GM12878 (cell line): ENCODE results near the gene MVB12B. TPM values are rescaled to one million over a fixed set of nuclear protein-coding genes. Genes with fewer than 3 reads are reported as not detected.

Experiments used
- ATAC-seq: fragments of 200-7000 bp; cut with Tn5 transposase; 3 replicates; pipeline ENCODE4 v1.9.1; 2020; ENCODE audit warnings: mild to moderate bottlenecking, moderate library complexity
- BruUV-seq: library from RNA; stranded (reverse); fragments of 400-500 nt; replicated peaks from 2 replicates; lab custom pipeline; 2021; lab: Mats Ljungman, UMichigan
- CTCF ChIA-PET: fragments of 300-600 bp; sonication (Branson Sonifier 250); formaldehyde crosslinking; extraction: SDS; loops from one replicate; lab custom pipeline; 2021; ENCODE audit warnings: inconsistent platforms; lab: Yijun Ruan, JAX
- POLR2A ChIA-PET: fragments of 350-600 bp; formaldehyde crosslinking; extraction: SDS; loops from one replicate; lab custom pipeline; 2021; ENCODE audit warnings: inconsistent platforms; lab: Charles Lee
- RAD21 ChIA-PET: fragments of 300-600 bp; sonication (Branson Sonifier 250); formaldehyde crosslinking; loops from one replicate; lab custom pipeline; 2023; ENCODE audit warnings: antibody characterized with exemption; ENCODE audit not compliant: unreplicated experiment; lab: Charles Lee
- SMC1A ChIA-PET: fragments of 300-600 bp; sonication (Branson Sonifier 250); formaldehyde crosslinking; loops from one replicate; lab custom pipeline; 2023; ENCODE audit not compliant: unreplicated experiment, uncharacterized antibody; lab: Charles Lee
- DNase-seq: peaks from one replicate; pipeline ENCODE4 v3.0.0-alpha.2; 2011; ENCODE audit warnings: low read depth, low spot score
- FAIRE-seq: peaks from 3 replicates; lab custom pipeline; 2011; peaks lifted over from hg19 to GRCh38; lab: Jason Lieb, UNC
- H2AFZ ChIP-seq: 2 replicates; pipeline ENCODE4 v1.6.0; 2011; ENCODE audit warnings: low read depth, low read length, control low read depth; ENCODE audit not compliant: control insufficient read depth
- H3K27ac ChIP-seq: 2 replicates; pipeline ENCODE4 v1.5.1; 2011; ENCODE audit warnings: control low read depth; ENCODE audit not compliant: control insufficient read depth, insufficient read depth
- H3K27me3 ChIP-seq, 2 experiments: replicated peaks in 1 of 2; 2 replicates each; pipeline versions ENCODE4 v1.6.0 to v1.6.1; 2011; ENCODE audit warnings: low read length in 1 of 2; ENCODE audit not compliant: control insufficient read depth in 2 of 2, insufficient read depth in 2 of 2
- H3K36me3 ChIP-seq, 2 experiments: 2 replicates each; pipeline ENCODE4 v1.5.1; 2011; ENCODE audit warnings: low read length in 1 of 2; ENCODE audit not compliant: control insufficient read depth in 2 of 2, insufficient read depth in 2 of 2
- H3K4me1 ChIP-seq: 2 replicates; pipeline ENCODE4 v1.6.1; 2011; ENCODE audit warnings: mild to moderate bottlenecking, low read length, moderate library complexity, mixed read lengths; ENCODE audit not compliant: control insufficient read depth, insufficient read depth
- H3K4me2 ChIP-seq: 2 replicates; pipeline ENCODE4 v1.6.0; 2011; ENCODE audit warnings: control low read depth; ENCODE audit not compliant: control insufficient read depth, insufficient read depth
- H3K4me3 ChIP-seq: fragments of 200-600 bp; sonication (generic); 2 replicates; pipeline ENCODE4 v1.5.1; 2016
- H3K79me2 ChIP-seq: 2 replicates; pipeline ENCODE4 v1.6.0; 2011; ENCODE audit warnings: low read length; ENCODE audit not compliant: control insufficient read depth, insufficient read depth
- H3K9ac ChIP-seq: 2 replicates; pipeline ENCODE4 v1.8.0; 2011; ENCODE audit warnings: low read length, control low read depth, mixed read lengths; ENCODE audit not compliant: control insufficient read depth, insufficient read depth
- H3K9me3 ChIP-seq: replicated peaks from 3 replicates; pipeline ENCODE4 v1.5.1; 2011; ENCODE audit warnings: mild to moderate bottlenecking, low read length; ENCODE audit not compliant: control insufficient read depth, insufficient read depth
- H4K20me1 ChIP-seq: 2 replicates; pipeline ENCODE4 v1.6.0; 2011; ENCODE audit not compliant: control insufficient read depth, insufficient read depth
- BCL11A ChIP-seq: IDR thresholded peaks from 2 replicates; pipeline ENCODE4 v1.6.1; 2011; ENCODE audit warnings: low read depth, low read length
- EED ChIP-seq: sonication (generic); IDR thresholded peaks from 2 replicates; pipeline ENCODE4 v1.6.1; 2016; ENCODE audit warnings: antibody characterized with exemption, low read depth
- FOXK2 ChIP-seq: fragments of 450-650 bp; IDR thresholded peaks from 2 replicates; pipeline ENCODE4 v1.6.1; 2017; ENCODE audit warnings: mild to moderate bottlenecking, moderate library complexity
- HDAC6 ChIP-seq: fragments of 200-600 bp; sonication (generic); IDR thresholded peaks from one replicate; pipeline ENCODE4 v1.8.0; 2017; ENCODE audit warnings: antibody characterized with exemption; ENCODE audit not compliant: unreplicated experiment
- HDGF ChIP-seq: fragments of 450-650 bp; IDR thresholded peaks from 2 replicates; pipeline ENCODE4 v1.6.1; 2016; ENCODE audit warnings: antibody characterized with exemption
- IKZF1 ChIP-seq: fragments of 450-650 bp; conservative IDR thresholded peaks from 2 replicates; pipeline ENCODE4 v1.6.1; 2017; ENCODE audit warnings: antibody characterized with exemption, mild to moderate bottlenecking
- JUNB ChIP-seq: IDR thresholded peaks from 2 replicates; pipeline ENCODE4 v1.6.1; 2016; ENCODE audit warnings: antibody characterized with exemption, mild to moderate bottlenecking
- NR2F1 ChIP-seq: fragments of 450-650 bp; conservative IDR thresholded peaks from 2 replicates; pipeline ENCODE4 v1.6.1; 2017; ENCODE audit warnings: mild to moderate bottlenecking
- SMC3 ChIP-seq: IDR thresholded peaks from 2 replicates; pipeline ENCODE4 v1.6.1; 2011; ENCODE audit warnings: low read length, improper control_type of control experiment, borderline replicate concordance
- SPI1 ChIP-seq: IDR thresholded peaks from 2 replicates; pipeline ENCODE4 v1.6.1; 2011; ENCODE audit warnings: low read depth, mild to moderate bottlenecking, low read length, moderate library complexity, borderline replicate concordance; ENCODE audit not compliant: insufficient read depth
- TCF7 ChIP-seq: IDR thresholded peaks from 2 replicates; pipeline ENCODE4 v1.6.1; 2014; ENCODE audit warnings: antibody characterized with exemption, borderline replicate concordance
- WGBS: methylation state at CpG from one replicate; pipeline ENCODE4 v1.1.6; 2016; ENCODE audit warnings: low lambda C conversion rate; ENCODE audit not compliant: insufficient replicate concordance, insufficient coverage; ENCODE audit errors: missing lambda C conversion rate; 5-methylcytosine and 5-hydroxymethylcytosine counted together
- in situ Hi-C: fragments of 300-500 bp; cut with MboI; formaldehyde crosslinking; loops from 9 replicates; pipeline ENCODE4 v1.14.3; 2018; ENCODE audit warnings: mixed read lengths
- intact Hi-C: fragments of 100-400 bp; cut with micrococcal nuclease; formaldehyde crosslinking; loops from one replicate; pipeline ENCODE4 v1.14.2; 2022; ENCODE audit not compliant: unreplicated experiment
- polyA plus RNA-seq, 11 experiments: library from polyadenylated mRNA; depleted of rRNA in 4 of 11; unstranded in 6 of 11; stranded (reverse) in 5 of 11; fragments of >200 nt; fragmentation: Nextera tagmentation in 4 of 11; fragmentation: Illumina TruSeq in 1 of 11; extraction: Ambion mirVana in 4 of 11; extraction: Trizol in 1 of 11; gene quantifications; 1 replicate in 1 of 11; 2 replicates in 10 of 11; pipeline versions ENCODE4 v1.2.1 to v1.2.3, GENCODE V29; 2011 to 2016; ENCODE audit warnings: inconsistent platforms in 2 of 11, missing spikeins in 2 of 11, low read depth in 1 of 11
- total RNA-seq, 4 experiments: library from RNA; depleted of rRNA in 3 of 4; stranded (reverse); fragments of >200 nt in 3 of 4; fragmentation: Illumina TruSeq in 1 of 4; extraction: Trizol in 1 of 4; gene quantifications; 2 replicates each; pipeline versions ENCODE4 v1.2.1 to v1.2.3, GENCODE V29; 2013 to 2021
- TF ChIP-seq, protein P1 (sequence below): fragments of 450-650 bp; IDR thresholded peaks from 2 replicates; pipeline ENCODE4 v1.6.1; 2018; ENCODE audit warnings: mild to moderate bottlenecking, low read depth, moderate library complexity; ENCODE audit not compliant: partially characterized antibody
- TF ChIP-seq, protein P2 (sequence below): fragments of 450-650 bp; IDR thresholded peaks from 2 replicates; pipeline ENCODE4 v1.6.1; 2018; ENCODE audit warnings: borderline replicate concordance, mild to moderate bottlenecking; ENCODE audit not compliant: partially characterized antibody
- TF ChIP-seq, protein P3 (sequence below): fragments of 450-650 bp; IDR thresholded peaks from 2 replicates; pipeline ENCODE4 v1.6.1; 2017; ENCODE audit warnings: low read depth, mild to moderate bottlenecking, moderate library complexity

MVB12B gene
- total and polyA plus RNA-seq, 10 of the 15 experiments (the other 5 are each of a cell fraction or from before 2014, with no cell fraction given): 0.08 TPM; not detected in 9

DNA sequence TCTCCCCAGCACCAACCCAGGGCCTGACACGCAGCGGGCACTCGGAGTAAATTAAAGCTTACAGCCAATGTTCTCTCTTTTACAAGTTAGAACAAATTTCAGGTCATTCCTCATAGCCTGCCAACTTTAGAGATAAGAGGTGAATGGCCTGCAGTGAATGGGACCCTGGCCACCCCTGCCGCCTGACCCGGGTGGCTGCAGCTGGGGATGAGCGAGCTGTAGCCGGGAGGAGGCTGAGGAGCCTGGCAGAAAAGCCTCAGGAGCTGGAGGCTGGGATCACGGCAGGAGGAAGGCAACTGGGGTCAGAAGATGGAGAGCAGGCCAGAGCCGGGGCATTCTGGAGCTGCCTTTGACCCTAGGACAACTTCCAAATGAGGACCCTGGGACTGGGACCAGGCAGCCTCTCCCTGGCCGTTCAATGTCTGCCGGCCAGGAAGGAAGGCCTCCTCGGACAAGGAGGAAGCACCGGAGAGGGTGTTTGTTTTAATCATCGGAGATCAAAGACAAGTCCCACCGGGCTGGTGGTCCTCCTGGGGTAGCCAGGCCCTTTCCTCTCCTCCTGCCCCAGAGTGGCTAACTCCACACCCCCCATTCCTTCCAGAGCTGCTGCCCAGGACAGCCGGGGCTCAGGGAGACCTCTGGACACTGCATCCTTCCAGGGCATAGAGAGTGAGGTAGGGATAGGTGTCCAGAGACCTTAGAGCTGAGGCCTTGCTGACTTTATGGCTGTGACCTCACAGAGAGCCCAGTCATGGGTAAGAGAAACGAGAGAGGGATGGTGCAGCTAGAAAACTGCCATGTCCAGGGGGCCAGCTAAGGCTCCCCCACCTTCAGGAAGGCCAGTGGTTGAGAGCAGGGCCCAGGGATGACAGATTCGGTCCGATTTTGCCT, 199.8 kb downstream of the MVB12B start:
- ATAC-seq: no peak
- no peaks in the 10 kb centered on the region for H3K79me2 ChIP-seq
- ChIA-PET RAD21 (no interaction called here), SMC1A (no interaction called here), POLR2A (no interaction called here), CTCF (interaction anchor here (3.0 kb wide), 1 partner anchor 32 kb away, joined by 7 read pairs; no protein-coding TSS in a partner anchor)
- no peak overlapping the region for H2AFZ ChIP-seq
- DNase-seq: no peak
- no peaks in the 10 kb centered on the region for H3K4me1 ChIP-seq
- intact Hi-C loops (no loop called here), in situ Hi-C loops (no loop called here)
- H3K9me3 ChIP-seq: no peaks in the 10 kb centered on the region
- H3K36me3 ChIP-seq: no peaks in the 10 kb centered on the region
- no peak overlapping the region for H3K9ac ChIP-seq
- H3K27ac ChIP-seq: no peak overlapping the region
- no peak overlapping the region for H3K4me3 ChIP-seq
- FAIRE-seq: no peak
- no peak overlapping the region for H3K4me2 ChIP-seq
- WGBS: 44% methylated on average over 19 of the region's 19 CpGs
- BruUV-seq: no TSS peak
- peaks cover 4 to 12% of the 10 kb centered on the region in 2 experiments for H3K27me3 ChIP-seq
- no peaks in the 10 kb centered on the region; the same call in 1 of the 2 replicates for H4K20me1 ChIP-seq
- no peak for TF ChIP-seq SPI1
- no peak for TF ChIP-seq EED
- TF ChIP-seq HDAC6: no peak
- no peak for TF ChIP-seq BCL11A
- TF ChIP-seq, protein P1, sequence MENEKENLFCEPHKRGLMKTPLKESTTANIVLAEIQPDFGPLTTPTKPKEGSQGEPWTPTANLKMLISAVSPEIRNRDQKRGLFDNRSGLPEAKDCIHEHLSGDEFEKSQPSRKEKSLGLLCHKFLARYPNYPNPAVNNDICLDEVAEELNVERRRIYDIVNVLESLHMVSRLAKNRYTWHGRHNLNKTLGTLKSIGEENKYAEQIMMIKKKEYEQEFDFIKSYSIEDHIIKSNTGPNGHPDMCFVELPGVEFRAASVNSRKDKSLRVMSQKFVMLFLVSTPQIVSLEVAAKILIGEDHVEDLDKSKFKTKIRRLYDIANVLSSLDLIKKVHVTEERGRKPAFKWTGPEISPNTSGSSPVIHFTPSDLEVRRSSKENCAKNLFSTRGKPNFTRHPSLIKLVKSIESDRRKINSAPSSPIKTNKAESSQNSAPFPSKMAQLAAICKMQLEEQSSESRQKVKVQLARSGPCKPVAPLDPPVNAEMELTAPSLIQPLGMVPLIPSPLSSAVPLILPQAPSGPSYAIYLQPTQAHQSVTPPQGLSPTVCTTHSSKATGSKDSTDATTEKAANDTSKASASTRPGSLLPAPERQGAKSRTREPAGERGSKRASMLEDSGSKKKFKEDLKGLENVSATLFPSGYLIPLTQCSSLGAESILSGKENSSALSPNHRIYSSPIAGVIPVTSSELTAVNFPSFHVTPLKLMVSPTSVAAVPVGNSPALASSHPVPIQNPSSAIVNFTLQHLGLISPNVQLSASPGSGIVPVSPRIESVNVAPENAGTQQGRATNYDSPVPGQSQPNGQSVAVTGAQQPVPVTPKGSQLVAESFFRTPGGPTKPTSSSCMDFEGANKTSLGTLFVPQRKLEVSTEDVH: no peak
- TF ChIP-seq HDGF: no peak
- TF ChIP-seq JUNB: no peak
- no peak for TF ChIP-seq NR2F1
- TF ChIP-seq, protein P2, sequence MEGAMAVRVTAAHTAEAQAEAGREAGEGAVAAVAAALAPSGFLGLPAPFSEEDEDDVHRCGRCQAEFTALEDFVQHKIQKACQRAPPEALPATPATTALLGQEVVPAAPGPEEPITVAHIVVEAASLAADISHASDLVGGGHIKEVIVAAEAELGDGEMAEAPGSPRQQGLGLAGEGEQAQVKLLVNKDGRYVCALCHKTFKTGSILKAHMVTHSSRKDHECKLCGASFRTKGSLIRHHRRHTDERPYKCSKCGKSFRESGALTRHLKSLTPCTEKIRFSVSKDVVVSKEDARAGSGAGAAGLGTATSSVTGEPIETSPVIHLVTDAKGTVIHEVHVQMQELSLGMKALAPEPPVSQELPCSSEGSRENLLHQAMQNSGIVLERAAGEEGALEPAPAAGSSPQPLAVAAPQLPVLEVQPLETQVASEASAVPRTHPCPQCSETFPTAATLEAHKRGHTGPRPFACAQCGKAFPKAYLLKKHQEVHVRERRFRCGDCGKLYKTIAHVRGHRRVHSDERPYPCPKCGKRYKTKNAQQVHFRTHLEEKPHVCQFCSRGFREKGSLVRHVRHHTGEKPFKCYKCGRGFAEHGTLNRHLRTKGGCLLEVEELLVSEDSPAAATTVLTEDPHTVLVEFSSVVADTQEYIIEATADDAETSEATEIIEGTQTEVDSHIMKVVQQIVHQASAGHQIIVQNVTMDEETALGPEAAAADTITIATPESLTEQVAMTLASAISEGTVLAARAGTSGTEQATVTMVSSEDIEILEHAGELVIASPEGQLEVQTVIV: no peak
- no peak for TF ChIP-seq SMC3
- TF ChIP-seq FOXK2: no peak
- TF ChIP-seq, protein P3, sequence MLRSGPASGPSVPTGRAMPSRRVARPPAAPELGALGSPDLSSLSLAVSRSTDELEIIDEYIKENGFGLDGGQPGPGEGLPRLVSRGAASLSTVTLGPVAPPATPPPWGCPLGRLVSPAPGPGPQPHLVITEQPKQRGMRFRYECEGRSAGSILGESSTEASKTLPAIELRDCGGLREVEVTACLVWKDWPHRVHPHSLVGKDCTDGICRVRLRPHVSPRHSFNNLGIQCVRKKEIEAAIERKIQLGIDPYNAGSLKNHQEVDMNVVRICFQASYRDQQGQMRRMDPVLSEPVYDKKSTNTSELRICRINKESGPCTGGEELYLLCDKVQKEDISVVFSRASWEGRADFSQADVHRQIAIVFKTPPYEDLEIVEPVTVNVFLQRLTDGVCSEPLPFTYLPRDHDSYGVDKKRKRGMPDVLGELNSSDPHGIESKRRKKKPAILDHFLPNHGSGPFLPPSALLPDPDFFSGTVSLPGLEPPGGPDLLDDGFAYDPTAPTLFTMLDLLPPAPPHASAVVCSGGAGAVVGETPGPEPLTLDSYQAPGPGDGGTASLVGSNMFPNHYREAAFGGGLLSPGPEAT: no peak
- TF ChIP-seq TCF7: no peak
- no peak for TF ChIP-seq IKZF1
